GM12878 (cell line): ENCODE measurements around the gene SCARB1. TPM values are rescaled to one million over a fixed set of nuclear protein-coding genes. Genes with fewer than 3 reads are reported as not detected.

Source experiments
- NR2F1 ChIP-seq: fragments of 450-650 bp; conservative IDR thresholded peaks from 2 replicates; pipeline ENCODE4 v1.6.1; 2017; ENCODE audit warnings: mild to moderate bottlenecking
- polyA plus RNA-seq, 11 experiments: library from polyadenylated mRNA; depleted of rRNA in 4 of 11; unstranded in 6 of 11; stranded (reverse) in 5 of 11; fragments of >200 nt; fragmentation: Nextera tagmentation in 4 of 11; fragmentation: Illumina TruSeq in 1 of 11; extraction: Ambion mirVana in 4 of 11; extraction: Trizol in 1 of 11; gene quantifications; 1 replicate in 1 of 11; 2 replicates in 10 of 11; pipeline versions ENCODE4 v1.2.1 to v1.2.3, GENCODE V29; 2011 to 2016; ENCODE audit warnings: inconsistent platforms in 2 of 11, missing spikeins in 2 of 11, low read depth in 1 of 11
- total RNA-seq, 4 experiments: library from RNA; depleted of rRNA in 3 of 4; stranded (reverse); fragments of >200 nt in 3 of 4; fragmentation: Illumina TruSeq in 1 of 4; extraction: Trizol in 1 of 4; gene quantifications; 2 replicates each; pipeline versions ENCODE4 v1.2.1 to v1.2.3, GENCODE V29; 2013 to 2021
- TF ChIP-seq, protein P1 (sequence below): fragments of 450-650 bp; IDR thresholded peaks from 2 replicates; pipeline ENCODE4 v1.6.1; 2017; ENCODE audit warnings: mild to moderate bottlenecking, moderate library complexity
- TF ChIP-seq, protein P2 (sequence below): fragments of 450-650 bp; conservative IDR thresholded peaks from 2 replicates; pipeline ENCODE4 v1.6.1; 2017; ENCODE audit warnings: mild to moderate bottlenecking, moderate library complexity

SCARB1 gene
- total and polyA plus RNA-seq, 10 of the 15 experiments (the other 5 are each of a cell fraction or from before 2014, with no cell fraction given) = 0.34 to 104 (median 63.1) TPM

DNA sequence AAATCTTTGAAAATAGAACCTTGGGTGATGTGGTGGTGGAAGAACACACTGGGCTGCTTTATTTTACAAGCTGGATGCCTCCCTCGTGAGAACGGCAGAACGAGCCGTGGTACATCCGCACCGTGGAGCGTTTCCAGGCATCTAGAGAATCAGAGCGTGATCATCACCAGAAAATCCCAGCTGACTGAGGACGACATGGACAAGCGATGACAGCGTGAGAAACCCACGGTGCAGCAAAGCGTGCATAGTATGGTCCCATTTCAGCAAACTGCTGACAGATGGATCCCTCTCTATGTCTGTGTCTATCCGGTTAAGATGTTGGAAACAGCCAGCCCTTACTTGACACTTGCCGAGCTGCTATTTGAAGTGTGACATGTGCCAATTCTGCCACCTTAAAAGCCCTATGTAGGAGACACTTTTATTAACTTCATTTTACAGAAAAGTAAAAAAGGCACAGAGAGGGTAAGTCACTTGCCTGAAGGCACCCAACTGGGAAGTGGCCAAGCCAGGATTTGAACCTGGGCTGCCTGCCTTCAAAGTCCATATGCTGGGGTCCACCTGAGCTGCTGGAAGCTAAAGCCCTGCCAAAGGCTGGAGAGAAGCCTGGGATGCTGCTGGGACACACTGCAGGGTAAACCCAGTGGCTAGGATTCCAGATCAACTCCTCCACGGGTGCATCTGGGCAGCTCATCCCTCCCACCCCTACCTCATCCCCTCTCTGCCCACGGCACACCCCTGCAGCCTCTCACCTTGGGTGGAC is 14.9 kb downstream of the SCARB1 start (continued):
- TF ChIP-seq, protein P1, sequence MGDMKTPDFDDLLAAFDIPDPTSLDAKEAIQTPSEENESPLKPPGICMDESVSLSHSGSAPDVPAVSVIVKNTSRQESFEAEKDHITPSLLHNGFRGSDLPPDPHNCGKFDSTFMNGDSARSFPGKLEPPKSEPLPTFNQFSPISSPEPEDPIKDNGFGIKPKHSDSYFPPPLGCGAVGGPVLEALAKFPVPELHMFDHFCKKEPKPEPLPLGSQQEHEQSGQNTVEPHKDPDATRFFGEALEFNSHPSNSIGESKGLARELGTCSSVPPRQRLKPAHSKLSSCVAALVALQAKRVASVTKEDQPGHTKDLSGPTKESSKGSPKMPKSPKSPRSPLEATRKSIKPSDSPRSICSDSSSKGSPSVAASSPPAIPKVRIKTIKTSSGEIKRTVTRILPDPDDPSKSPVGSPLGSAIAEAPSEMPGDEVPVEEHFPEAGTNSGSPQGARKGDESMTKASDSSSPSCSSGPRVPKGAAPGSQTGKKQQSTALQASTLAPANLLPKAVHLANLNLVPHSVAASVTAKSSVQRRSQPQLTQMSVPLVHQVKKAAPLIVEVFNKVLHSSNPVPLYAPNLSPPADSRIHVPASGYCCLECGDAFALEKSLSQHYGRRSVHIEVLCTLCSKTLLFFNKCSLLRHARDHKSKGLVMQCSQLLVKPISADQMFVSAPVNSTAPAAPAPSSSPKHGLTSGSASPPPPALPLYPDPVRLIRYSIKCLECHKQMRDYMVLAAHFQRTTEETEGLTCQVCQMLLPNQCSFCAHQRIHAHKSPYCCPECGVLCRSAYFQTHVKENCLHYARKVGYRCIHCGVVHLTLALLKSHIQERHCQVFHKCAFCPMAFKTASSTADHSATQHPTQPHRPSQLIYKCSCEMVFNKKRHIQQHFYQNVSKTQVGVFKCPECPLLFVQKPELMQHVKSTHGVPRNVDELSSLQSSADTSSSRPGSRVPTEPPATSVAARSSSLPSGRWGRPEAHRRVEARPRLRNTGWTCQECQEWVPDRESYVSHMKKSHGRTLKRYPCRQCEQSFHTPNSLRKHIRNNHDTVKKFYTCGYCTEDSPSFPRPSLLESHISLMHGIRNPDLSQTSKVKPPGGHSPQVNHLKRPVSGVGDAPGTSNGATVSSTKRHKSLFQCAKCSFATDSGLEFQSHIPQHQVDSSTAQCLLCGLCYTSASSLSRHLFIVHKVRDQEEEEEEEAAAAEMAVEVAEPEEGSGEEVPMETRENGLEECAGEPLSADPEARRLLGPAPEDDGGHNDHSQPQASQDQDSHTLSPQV = no peak
- TF ChIP-seq NR2F1 = no peak
- TF ChIP-seq, protein P2, sequence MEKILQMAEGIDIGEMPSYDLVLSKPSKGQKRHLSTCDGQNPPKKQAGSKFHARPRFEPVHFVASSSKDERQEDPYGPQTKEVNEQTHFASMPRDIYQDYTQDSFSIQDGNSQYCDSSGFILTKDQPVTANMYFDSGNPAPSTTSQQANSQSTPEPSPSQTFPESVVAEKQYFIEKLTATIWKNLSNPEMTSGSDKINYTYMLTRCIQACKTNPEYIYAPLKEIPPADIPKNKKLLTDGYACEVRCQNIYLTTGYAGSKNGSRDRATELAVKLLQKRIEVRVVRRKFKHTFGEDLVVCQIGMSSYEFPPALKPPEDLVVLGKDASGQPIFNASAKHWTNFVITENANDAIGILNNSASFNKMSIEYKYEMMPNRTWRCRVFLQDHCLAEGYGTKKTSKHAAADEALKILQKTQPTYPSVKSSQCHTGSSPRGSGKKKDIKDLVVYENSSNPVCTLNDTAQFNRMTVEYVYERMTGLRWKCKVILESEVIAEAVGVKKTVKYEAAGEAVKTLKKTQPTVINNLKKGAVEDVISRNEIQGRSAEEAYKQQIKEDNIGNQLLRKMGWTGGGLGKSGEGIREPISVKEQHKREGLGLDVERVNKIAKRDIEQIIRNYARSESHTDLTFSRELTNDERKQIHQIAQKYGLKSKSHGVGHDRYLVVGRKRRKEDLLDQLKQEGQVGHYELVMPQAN = no peak
